GM12892 (cell line): ENCODE data around the gene ARMC6.

ENCODE experiments used
- POLR2A ChIP-seq: IDR thresholded peaks from 2 replicates; pipeline ENCODE4 v1.6.1; 2011; ENCODE audit warnings: low read depth, low read length, control low read depth
- POLR2AphosphoS5 ChIP-seq: IDR thresholded peaks from 2 replicates; pipeline ENCODE4 v1.6.1; 2011; ENCODE audit warnings: low read depth, low read length, control low read depth
- TAF1 ChIP-seq: IDR thresholded peaks from 2 replicates; pipeline ENCODE4 v1.6.1; 2011; ENCODE audit warnings: low read depth, mild to moderate bottlenecking, control low read depth, low read length, borderline replicate concordance

DNA sequence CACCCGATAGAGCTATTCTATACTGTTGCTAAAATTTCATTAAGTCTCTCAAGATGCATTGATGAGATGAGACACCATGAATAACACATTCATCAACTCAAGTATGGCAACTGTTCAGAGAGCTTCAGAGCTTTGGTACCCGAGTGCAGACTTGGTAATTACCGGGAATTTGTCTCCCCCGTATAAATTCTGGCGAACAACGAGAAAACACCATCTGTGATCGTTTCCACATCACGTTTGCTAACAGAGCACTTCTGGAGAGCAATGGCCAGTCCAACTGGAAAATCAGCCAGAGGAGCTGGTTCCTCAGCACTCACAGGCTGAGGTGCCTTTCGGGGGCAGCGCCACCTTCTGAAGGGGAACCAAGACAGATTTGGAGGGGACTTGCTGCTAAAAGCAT lies 40.3 kb upstream of the ARMC6 start:
- no peak for TF ChIP-seq POLR2A
- no peak for TF ChIP-seq POLR2AphosphoS5
- TF ChIP-seq TAF1 = no peak
